ENCODE results near the gene ARHGEF28. TPM values are rescaled to one million over a fixed set of nuclear protein-coding genes. Genes with fewer than 3 reads are reported as not detected.

Gene ARHGEF28
- total RNA-seq, 1 experiment from 2014 or later = 0.57 TPM

GRCh38 chr5:73631500-73631899, 5.5 kb downstream of the ARHGEF28 start:
- H3K9me3 Mint-ChIP-seq = no peaks in the 10 kb centered on the region
- H4K20me1 ChIP-seq (ENCODE audit: control insufficient read depth, insufficient read depth, insufficient read length) = no peaks in the 10 kb centered on the region
- H2BK20ac ChIP-seq (ENCODE audit: low read depth, low read length, poor library complexity, severe bottlenecking) = no peak overlapping the region
- H3K4me3 Mint-ChIP-seq = no peak overlapping the region
- no peak overlapping the region for H3K4ac ChIP-seq (ENCODE audit: low read depth, low read length)
- peaks cover 10% of the 10 kb centered on the region; the same call in 1 of the 2 replicates for H3K27me3 ChIP-seq (ENCODE audit: insufficient read depth, low read length)
- no peak overlapping the region for H3T11ph ChIP-seq (ENCODE audit: low read length)
- no peak overlapping the region for H4K5ac ChIP-seq (ENCODE audit: insufficient read length, low read depth, low read length)
- H3K27ac Mint-ChIP-seq = no peak overlapping the region
- H3K79me1 ChIP-seq (ENCODE audit: insufficient read depth, low read depth, low read length, poor library complexity, severe bottlenecking) = no peaks in the 10 kb centered on the region
- TF ChIP-seq CTCF (conservative IDR thresholded peaks at IDR 0.05) = no peak
- no peaks in the 10 kb centered on the region for H3K23me2 ChIP-seq (ENCODE audit: insufficient read length, low read depth, low read length, poor library complexity, severe bottlenecking)
- H2AFZ ChIP-seq (ENCODE audit: low read length) = no peak overlapping the region
- no peak overlapping the region for H3K18ac ChIP-seq (ENCODE audit: insufficient read length, low read depth, low read length)
- no peak overlapping the region for H2BK12ac ChIP-seq (ENCODE audit: insufficient read length, low read depth, low read length)
- no peak for DNase-seq
- no peak overlapping the region for H3K4me2 ChIP-seq (ENCODE audit: insufficient read depth, insufficient read length, low read length)
- H2BK15ac ChIP-seq (ENCODE audit: low read depth, low read length) = no peak overlapping the region
- H3K56ac ChIP-seq (ENCODE audit: insufficient read length, low read depth, low read length) = no peak overlapping the region
- H3K79me2 ChIP-seq (ENCODE audit: insufficient read depth, low read length) = no peaks in the 10 kb centered on the region
- H3K9ac ChIP-seq (ENCODE audit: extremely low read depth, insufficient read length, low read length) = no peak overlapping the region
- no peak overlapping the region for H2BK120ac ChIP-seq (ENCODE audit: low read depth, low read length, poor library complexity, severe bottlenecking)
- no peak overlapping the region for H3K27ac ChIP-seq (ENCODE audit: insufficient read length, low read depth, low read length)
- no peaks in the 10 kb centered on the region for H3K36me3 Mint-ChIP-seq (ENCODE audit: insufficient read depth in 1 of 3, low read depth in 3 of 3)
- H4K8ac ChIP-seq (replicated peaks; ENCODE audit: insufficient read length, low read depth, low read length) = no peak overlapping the region
- no peaks in the 10 kb centered on the region for H3K4me1 ChIP-seq (ENCODE audit: insufficient read depth, low read length)
- H3K9me3 ChIP-seq (ENCODE audit: control insufficient read depth, low read depth, low read length) = no peaks in the 10 kb centered on the region
- H3K23ac ChIP-seq (ENCODE audit: insufficient read length, low read depth, low read length) = no peak overlapping the region
- no peak overlapping the region for H3K14ac ChIP-seq (ENCODE audit: insufficient read depth, low read length)
- H4K91ac ChIP-seq (ENCODE audit: insufficient read length, low read depth, low read length) = no peak overlapping the region
- peaks cover 0 to 7% of the 10 kb centered on the region in 2 experiments; a peak in 2 of 4 replicates for H3K4me1 Mint-ChIP-seq
- H3K27me3 Mint-ChIP-seq (ENCODE audit: low read depth) = peaks cover 60% of the 10 kb centered on the region
- H2AK5ac ChIP-seq (ENCODE audit: insufficient read length, low read length) = no peak overlapping the region
- H2BK5ac ChIP-seq (ENCODE audit: insufficient read length, low read length) = no peak overlapping the region
